SU-DHL-6 (cell line): Measurements from ENCODE around the gene EXOC5.

Experiments used
- EZH2phosphoT487 ChIP-seq: fragments of 200-600 bp; sonication (generic), shearing (Covaris generic); conservative IDR thresholded peaks from 2 replicates; pipeline ENCODE4 v1.6.1; 2018; ENCODE audit warnings: mild to moderate bottlenecking, antibody characterized with exemption, low read length, moderate library complexity, mixed read lengths
- TF ChIP-seq, protein P1 (sequence below): fragments of 200-600 bp; sonication (generic); IDR thresholded peaks from one replicate; pipeline ENCODE4 v1.5.1; 2017; ENCODE audit warnings: antibody characterized with exemption, mild to moderate bottlenecking, low read length, moderate library complexity; ENCODE audit not compliant: insufficient read depth, poor library complexity, severe bottlenecking

DNA sequence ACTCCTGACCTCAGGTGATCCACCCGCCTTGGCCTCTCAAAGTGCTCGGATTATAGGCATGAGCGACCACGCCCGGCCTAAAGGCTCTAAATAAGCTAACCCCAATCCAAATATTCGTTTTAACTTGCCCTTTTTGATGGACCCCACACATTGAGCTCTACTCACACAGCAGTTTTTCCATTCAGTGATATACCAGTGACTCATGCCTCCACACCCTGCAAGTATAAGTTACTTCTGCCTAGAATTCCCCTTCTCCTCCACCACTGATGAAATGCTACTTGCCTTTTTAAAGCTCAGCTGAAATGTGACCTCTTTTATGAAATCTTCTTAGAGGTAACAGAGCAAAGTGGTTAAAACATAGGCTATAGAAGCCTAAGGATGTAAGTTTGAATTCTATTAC lies 68.8 kb downstream of the EXOC5 start:
- TF ChIP-seq, protein P1, sequence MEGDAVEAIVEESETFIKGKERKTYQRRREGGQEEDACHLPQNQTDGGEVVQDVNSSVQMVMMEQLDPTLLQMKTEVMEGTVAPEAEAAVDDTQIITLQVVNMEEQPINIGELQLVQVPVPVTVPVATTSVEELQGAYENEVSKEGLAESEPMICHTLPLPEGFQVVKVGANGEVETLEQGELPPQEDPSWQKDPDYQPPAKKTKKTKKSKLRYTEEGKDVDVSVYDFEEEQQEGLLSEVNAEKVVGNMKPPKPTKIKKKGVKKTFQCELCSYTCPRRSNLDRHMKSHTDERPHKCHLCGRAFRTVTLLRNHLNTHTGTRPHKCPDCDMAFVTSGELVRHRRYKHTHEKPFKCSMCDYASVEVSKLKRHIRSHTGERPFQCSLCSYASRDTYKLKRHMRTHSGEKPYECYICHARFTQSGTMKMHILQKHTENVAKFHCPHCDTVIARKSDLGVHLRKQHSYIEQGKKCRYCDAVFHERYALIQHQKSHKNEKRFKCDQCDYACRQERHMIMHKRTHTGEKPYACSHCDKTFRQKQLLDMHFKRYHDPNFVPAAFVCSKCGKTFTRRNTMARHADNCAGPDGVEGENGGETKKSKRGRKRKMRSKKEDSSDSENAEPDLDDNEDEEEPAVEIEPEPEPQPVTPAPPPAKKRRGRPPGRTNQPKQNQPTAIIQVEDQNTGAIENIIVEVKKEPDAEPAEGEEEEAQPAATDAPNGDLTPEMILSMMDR, result no peak
- no peak for TF ChIP-seq EZH2phosphoT487
